K562 (cell line): ENCODE results near the gene MLANA. TPM values are rescaled to one million over a fixed set of nuclear protein-coding genes. Genes with fewer than 3 reads are reported as not detected.

Experiments used
- BCL6 ChIP-seq: fragments of 250-450 bp; sonication (Bioruptor Pico); IDR thresholded peaks from 2 replicates; pipeline ENCODE4 v1.4.0; 2020
- CHD7 ChIP-seq: fragments of 200-600 bp; sonication (generic); IDR thresholded peaks from one replicate; pipeline ENCODE4 v1.6.1; 2012; ENCODE audit warnings: mild to moderate bottlenecking, low read depth, low read length, inconsistent platforms
- GTF2A2 ChIP-seq: IDR thresholded peaks from 2 replicates; pipeline ENCODE4 v1.6.1; 2016; ENCODE audit warnings: mild to moderate bottlenecking, missing genetic modification characterization, missing compliant biosample characterization
- NONO ChIP-seq, 2 experiments: fragments of 200-400 bp in 1 of 2; fragments of 450-650 bp in 1 of 2; formaldehyde crosslinking in 1 of 2; IDR thresholded peaks; 2 replicates each; pipeline ENCODE4 v1.6.1; 2017; ENCODE audit warnings: low read depth in 2 of 2, mild to moderate bottlenecking in 2 of 2, moderate library complexity in 2 of 2, low read length in 1 of 2
- POLR3G ChIP-seq: IDR thresholded peaks from 2 replicates; pipeline ENCODE4 v1.6.1; 2011; ENCODE audit not compliant: insufficient read length, insufficient replicate concordance; ENCODE audit errors: extremely low read depth
- TRIM24 ChIP-seq, 2 experiments: fragments of 450-650 bp; IDR thresholded peaks; 2 replicates each; pipeline ENCODE4 v1.6.1; 2016
- ZNF175 ChIP-seq: fragments of 200-800 bp; sonication (Bioruptor generic); IDR thresholded peaks from 2 replicates; pipeline ENCODE4 v1.6.1; 2016; ENCODE audit warnings: low read depth, mild to moderate bottlenecking, missing genetic modification characterization, missing compliant biosample characterization
- polyA plus RNA-seq, 8 experiments: library from polyadenylated mRNA; depleted of rRNA in 4 of 8; stranded (reverse) in 5 of 8; unstranded in 3 of 8; fragments of >200 nt; fragmentation: Nextera tagmentation in 2 of 8; fragmentation: Illumina TruSeq in 1 of 8; extraction: Ambion mirVana in 2 of 8; extraction: Trizol in 1 of 8; gene quantifications; 2 replicates each; pipeline versions ENCODE4 v1.2.1 to v1.2.3, GENCODE V29; 2011 to 2014; ENCODE audit warnings: inconsistent platforms in 1 of 8, missing spikeins in 1 of 8
- total RNA-seq, 7 experiments: library from RNA; depleted of rRNA in 6 of 7; stranded (reverse); fragments of >200 nt in 6 of 7; fragmentation: Illumina TruSeq in 2 of 7; extraction: Trizol in 2 of 7; gene quantifications; 2 replicates each; pipeline versions ENCODE4 v1.2.1 to v1.2.3, GENCODE V29; 2011 to 2021; ENCODE audit warnings: low replicate concordance in 1 of 7
- TF ChIP-seq, protein P1 (sequence below): sonication (generic); formaldehyde crosslinking; IDR thresholded peaks from 2 replicates; pipeline ENCODE4 v1.9.0; 2022; ENCODE audit warnings: mild to moderate bottlenecking, missing genetic modification reagents

MLANA gene
- total and polyA plus RNA-seq, 9 of the 15 experiments (the other 6 are each of a cell fraction or from before 2014, with no cell fraction given) = not detected

- TF ChIP-seq CHD7 (no peak), GTF2A2 (tag) (no peak), TRIM24 (IDR thresholded peaks at IDR 0.05) (no peak), NONO (IDR thresholded peaks at IDR 0.05; ENCODE audit: low read depth in 2 of 2, low read length in 1 of 2) (no peak), BCL6 (CRISPR knock-in tag) (no peak), POLR3G (no peak), ZNF175 (CRISPR knock-in tag) (no peak)
- TF ChIP-seq, protein P1, sequence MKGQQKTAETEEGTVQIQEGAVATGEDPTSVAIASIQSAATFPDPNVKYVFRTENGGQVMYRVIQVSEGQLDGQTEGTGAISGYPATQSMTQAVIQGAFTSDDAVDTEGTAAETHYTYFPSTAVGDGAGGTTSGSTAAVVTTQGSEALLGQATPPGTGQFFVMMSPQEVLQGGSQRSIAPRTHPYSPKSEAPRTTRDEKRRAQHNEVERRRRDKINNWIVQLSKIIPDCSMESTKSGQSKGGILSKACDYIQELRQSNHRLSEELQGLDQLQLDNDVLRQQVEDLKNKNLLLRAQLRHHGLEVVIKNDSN (CRISPR knock-in tag) = no peak
These were observed 11.1 kb upstream of the MLANA start (continued) for GRCh38 chr9:5879419-5880181.
